DOHH2 (cell line): ENCODE measurements around the gene C1QA.

ENCODE experiments used
- CTCF ChIP-seq: fragments of 200-600 bp; sonication (generic); IDR thresholded peaks from one replicate; pipeline ENCODE4 v1.5.1; 2014; ENCODE audit warnings: antibody characterized with exemption, mild to moderate bottlenecking, low read depth, low read length; ENCODE audit not compliant: poor library complexity, severe bottlenecking
- EZH2phosphoT487 ChIP-seq: fragments of 200-600 bp; sonication (generic); IDR thresholded peaks from 2 replicates; pipeline ENCODE4 v1.6.1; 2017; ENCODE audit warnings: borderline replicate concordance, mild to moderate bottlenecking, antibody characterized with exemption, low read length, moderate library complexity, mixed read lengths

- TF ChIP-seq CTCF (no peak), EZH2phosphoT487 (no peak)
These were observed 41.3 kb upstream of the C1QA start for GRCh38 chr1:22595108-22595507.
